ENCODE measurements around the gene RNU1-4.

DNA sequence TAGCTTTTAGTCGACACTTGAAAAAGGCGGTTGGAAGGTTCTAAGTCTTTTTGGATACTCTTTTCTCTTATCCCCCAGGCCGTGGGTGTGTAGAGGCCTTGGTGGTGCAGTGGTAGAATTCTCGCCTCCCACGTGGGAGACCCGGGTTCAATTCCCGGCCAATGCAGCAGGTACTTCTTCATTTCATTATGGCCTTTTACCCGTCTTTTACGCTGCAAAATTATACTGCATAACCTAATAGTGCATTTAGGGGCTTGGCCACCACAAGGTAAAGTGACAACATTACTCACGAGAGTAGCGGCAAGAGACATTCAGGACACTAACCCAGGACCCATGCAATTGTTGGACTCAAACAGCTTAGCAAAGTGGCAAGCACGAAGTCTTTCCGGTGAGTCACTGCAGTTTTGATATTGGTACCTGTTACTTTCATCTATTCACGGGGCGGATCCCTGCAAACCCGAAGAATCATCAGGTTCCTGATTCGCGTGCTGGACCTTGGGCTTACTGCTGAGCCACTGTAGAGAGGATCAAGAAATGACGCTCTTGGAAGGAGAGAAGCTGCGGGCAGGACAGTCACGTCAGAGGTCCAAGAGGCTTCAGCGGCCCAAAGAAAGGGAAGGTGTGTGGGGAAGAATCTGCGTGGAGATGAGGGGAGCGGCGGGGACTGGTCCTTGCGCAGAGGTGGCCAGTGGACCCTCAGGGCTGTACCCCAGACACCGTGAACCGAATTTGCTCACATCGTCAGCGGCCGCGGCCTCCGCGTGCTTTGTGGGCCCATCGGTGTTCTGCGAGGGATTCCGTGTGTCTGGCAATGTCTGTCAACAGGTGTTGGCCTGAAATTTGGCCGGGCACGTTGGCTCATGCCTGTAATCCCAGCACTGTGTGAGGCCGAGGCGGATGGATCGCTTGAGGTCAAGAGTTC lies 12.9 kb upstream of the RNU1-4 start:
- TF ChIP-seq, protein P1, sequence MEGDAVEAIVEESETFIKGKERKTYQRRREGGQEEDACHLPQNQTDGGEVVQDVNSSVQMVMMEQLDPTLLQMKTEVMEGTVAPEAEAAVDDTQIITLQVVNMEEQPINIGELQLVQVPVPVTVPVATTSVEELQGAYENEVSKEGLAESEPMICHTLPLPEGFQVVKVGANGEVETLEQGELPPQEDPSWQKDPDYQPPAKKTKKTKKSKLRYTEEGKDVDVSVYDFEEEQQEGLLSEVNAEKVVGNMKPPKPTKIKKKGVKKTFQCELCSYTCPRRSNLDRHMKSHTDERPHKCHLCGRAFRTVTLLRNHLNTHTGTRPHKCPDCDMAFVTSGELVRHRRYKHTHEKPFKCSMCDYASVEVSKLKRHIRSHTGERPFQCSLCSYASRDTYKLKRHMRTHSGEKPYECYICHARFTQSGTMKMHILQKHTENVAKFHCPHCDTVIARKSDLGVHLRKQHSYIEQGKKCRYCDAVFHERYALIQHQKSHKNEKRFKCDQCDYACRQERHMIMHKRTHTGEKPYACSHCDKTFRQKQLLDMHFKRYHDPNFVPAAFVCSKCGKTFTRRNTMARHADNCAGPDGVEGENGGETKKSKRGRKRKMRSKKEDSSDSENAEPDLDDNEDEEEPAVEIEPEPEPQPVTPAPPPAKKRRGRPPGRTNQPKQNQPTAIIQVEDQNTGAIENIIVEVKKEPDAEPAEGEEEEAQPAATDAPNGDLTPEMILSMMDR (IDR thresholded peaks at IDR 0.05) = no peak
- TF ChIP-seq POLR2A (IDR thresholded peaks at IDR 0.05) = no peak

Data from testis (tissue), 2 donors.